Panc1 (cell line): Measurements from ENCODE around the gene SLC32A1.

Experiments used
- POLR2AphosphoS5 ChIP-seq: IDR thresholded peaks from 2 replicates; pipeline ENCODE4 v1.6.1; 2012; ENCODE audit warnings: mild to moderate bottlenecking, low read depth, low read length, moderate library complexity
- REST ChIP-seq, 2 experiments: IDR thresholded peaks; 2 replicates each; pipeline ENCODE4 v1.6.1; 2011 to 2012; ENCODE audit warnings: low read depth in 2 of 2, control low read depth in 1 of 2, low read length in 1 of 2, mild to moderate bottlenecking in 1 of 2, moderate library complexity in 1 of 2; ENCODE audit not compliant: insufficient read depth in 1 of 2
- SIN3A ChIP-seq: IDR thresholded peaks from 2 replicates; pipeline ENCODE4 v1.6.1; 2012; ENCODE audit warnings: low read depth, mild to moderate bottlenecking, low read length, moderate library complexity, borderline replicate concordance; ENCODE audit not compliant: insufficient read depth
- TCF7L2 ChIP-seq: IDR thresholded peaks from 2 replicates; pipeline ENCODE4 v1.6.1; 2011; ENCODE audit warnings: mild to moderate bottlenecking, low read depth, low read length, inconsistent platforms
- TF ChIP-seq, protein P1 (sequence below): fragments of 450-650 bp; IDR thresholded peaks from 2 replicates; pipeline ENCODE4 v1.5.1; 2017; ENCODE audit warnings: mild to moderate bottlenecking

GRCh38 chr20:38674765-38675133 is 49.5 kb upstream of the SLC32A1 start:
- TF ChIP-seq, protein P1, sequence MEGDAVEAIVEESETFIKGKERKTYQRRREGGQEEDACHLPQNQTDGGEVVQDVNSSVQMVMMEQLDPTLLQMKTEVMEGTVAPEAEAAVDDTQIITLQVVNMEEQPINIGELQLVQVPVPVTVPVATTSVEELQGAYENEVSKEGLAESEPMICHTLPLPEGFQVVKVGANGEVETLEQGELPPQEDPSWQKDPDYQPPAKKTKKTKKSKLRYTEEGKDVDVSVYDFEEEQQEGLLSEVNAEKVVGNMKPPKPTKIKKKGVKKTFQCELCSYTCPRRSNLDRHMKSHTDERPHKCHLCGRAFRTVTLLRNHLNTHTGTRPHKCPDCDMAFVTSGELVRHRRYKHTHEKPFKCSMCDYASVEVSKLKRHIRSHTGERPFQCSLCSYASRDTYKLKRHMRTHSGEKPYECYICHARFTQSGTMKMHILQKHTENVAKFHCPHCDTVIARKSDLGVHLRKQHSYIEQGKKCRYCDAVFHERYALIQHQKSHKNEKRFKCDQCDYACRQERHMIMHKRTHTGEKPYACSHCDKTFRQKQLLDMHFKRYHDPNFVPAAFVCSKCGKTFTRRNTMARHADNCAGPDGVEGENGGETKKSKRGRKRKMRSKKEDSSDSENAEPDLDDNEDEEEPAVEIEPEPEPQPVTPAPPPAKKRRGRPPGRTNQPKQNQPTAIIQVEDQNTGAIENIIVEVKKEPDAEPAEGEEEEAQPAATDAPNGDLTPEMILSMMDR = no peak
- no peak for TF ChIP-seq POLR2AphosphoS5
- no peak for TF ChIP-seq REST (IDR thresholded peaks at IDR 0.05; ENCODE audit: insufficient read depth in 1 of 2, low read depth in 2 of 2, low read length in 1 of 2)
- TF ChIP-seq TCF7L2 = no peak
- TF ChIP-seq SIN3A = no peak
